HEK293 (cell line): ENCODE measurements around the gene SALL1.

Source experiments
- CTCF ChIP-seq: fragments of 450-650 bp; formaldehyde crosslinking; IDR thresholded peaks from 2 replicates; pipeline ENCODE4 v1.5.1; 2016; ENCODE audit warnings: missing biosample characterization, missing genetic modification characterization
- IKZF3 ChIP-seq: fragments of 450-650 bp; IDR thresholded peaks from 2 replicates; pipeline ENCODE4 v1.5.0; 2018; ENCODE audit warnings: missing biosample characterization, mild to moderate bottlenecking, missing genetic modification characterization, moderate library complexity
- ZBTB11 ChIP-seq: fragments of 450-650 bp; formaldehyde crosslinking; conservative IDR thresholded peaks from 2 replicates; pipeline ENCODE4 v1.5.1; 2016; ENCODE audit warnings: low read depth, missing biosample characterization, missing genetic modification characterization
- TF ChIP-seq, protein P1 (sequence below): fragments of 450-650 bp; formaldehyde crosslinking; IDR thresholded peaks from 2 replicates; pipeline ENCODE4 v1.5.1; 2016; ENCODE audit warnings: missing biosample characterization, missing genetic modification characterization, low read depth

DNA sequence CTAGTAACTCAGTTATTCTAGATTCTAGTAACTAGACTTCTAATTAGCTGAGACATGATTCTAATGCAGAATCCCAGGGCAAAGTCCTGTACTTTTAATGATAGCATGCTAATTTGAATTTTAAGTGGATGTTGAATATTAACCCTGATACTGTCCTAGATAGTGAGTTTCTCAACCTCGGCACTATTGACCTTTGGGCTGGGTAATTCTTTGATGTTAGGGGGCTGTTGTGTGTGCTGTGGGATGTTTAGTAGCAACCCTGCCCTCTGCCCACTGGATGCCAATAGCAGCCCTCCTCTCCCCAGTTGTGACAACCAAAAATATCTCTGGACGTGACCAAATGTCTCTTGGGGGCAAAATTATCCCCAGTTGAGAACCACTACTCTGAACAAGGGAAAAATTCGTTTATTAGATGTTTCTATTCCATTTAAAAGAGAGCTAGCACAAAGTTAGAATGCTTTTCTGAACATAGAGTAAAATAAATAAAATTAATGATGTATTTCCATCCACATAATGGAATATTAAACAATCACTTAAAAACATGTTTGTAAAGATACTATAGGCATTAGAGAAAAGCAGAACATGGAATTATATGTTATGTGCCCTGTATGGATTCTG, 30.2 kb downstream of the SALL1 start:
- TF ChIP-seq IKZF3 (tag by site-specific recombination) (no peak), ZBTB11 (no peak), CTCF (tag by site-specific recombination) (no peak)
- TF ChIP-seq, protein P1, sequence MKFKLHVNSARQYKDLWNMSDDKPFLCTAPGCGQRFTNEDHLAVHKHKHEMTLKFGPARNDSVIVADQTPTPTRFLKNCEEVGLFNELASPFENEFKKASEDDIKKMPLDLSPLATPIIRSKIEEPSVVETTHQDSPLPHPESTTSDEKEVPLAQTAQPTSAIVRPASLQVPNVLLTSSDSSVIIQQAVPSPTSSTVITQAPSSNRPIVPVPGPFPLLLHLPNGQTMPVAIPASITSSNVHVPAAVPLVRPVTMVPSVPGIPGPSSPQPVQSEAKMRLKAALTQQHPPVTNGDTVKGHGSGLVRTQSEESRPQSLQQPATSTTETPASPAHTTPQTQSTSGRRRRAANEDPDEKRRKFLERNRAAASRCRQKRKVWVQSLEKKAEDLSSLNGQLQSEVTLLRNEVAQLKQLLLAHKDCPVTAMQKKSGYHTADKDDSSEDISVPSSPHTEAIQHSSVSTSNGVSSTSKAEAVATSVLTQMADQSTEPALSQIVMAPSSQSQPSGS (tag by site-specific recombination): no peak
